Measurements from ENCODE around the gene SHOC2.

GRCh38 chr10:110918269-110918642, 1.1 kb upstream of the SHOC2 start:
- TF ChIP-seq EZH2 (IDR thresholded peaks at IDR 0.05; ENCODE audit: insufficient read depth, poor library complexity, severe bottlenecking), result no peak
- TF ChIP-seq EZH2phosphoT487 (IDR thresholded peaks at IDR 0.05; ENCODE audit: insufficient read depth, low read depth), result no peak

All from GM23248 (cell line).